ENCODE results near the gene ALPK1. TPM values are rescaled to one million over a fixed set of nuclear protein-coding genes. Genes with fewer than 3 reads are reported as not detected.
A peak's percentile ranks its signal among the peaks of the same experiment; 100 is the strongest.

Gene ALPK1
- total and polyA plus RNA-seq, 2 of the 4 experiments (the other 2 are of a cell fraction) = 3.3 to 7.9 TPM

DNA sequence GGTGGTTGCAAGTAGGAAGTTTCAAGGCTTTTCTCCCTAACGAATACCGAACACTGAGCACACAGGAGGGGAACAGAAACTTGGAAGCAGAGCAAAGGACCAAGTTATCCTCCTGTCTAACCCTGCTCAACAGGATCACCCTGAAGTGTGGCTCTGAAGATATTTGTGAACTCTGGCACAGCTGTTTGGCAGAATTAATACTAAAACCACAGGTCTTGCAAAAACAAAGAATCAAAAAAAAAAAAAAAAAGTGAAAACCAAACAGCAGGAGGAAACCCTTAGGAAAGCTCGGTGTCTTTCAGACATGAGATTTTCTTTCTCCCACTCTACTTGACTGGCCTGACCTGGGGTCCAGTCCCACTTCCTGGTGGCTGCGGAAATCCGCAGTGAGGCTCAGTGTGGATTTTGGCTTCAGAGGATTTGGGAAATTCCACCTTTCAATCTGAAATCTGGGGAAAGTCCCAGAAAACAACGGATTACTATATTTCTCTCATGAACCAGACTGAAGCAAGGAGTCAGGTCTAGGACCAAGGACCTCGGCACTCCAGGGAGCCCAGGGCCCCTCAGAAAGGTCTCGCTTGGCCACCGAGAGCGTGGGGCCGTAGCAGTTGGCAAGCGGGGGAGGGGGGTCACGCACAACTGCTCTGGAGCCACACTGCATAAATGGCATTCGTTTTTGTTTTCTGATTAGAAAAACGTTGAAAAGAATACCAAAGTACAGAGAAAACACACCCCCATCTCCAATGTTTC lies 12.3 kb upstream of the ALPK1 start:
- in situ Hi-C loops (cut with MboI; ENCODE audit: low sequenced_read_pairs) = no loop called here
- peak overlapping the region; percentile 55 for H3K14ac ChIP-seq (replicated peaks; ENCODE audit: low read depth, low read length)
- peak overlapping the region; percentile 56; the same call in 1 of the 2 replicates for H4K5ac ChIP-seq (ENCODE audit: low read depth, low read length)
- H3K36me3 ChIP-seq (ENCODE audit: control insufficient read depth, insufficient read depth, low read length) = no peaks in the 10 kb centered on the region
- peak overlapping the region; percentile 36; the same call in 1 of the 2 replicates for H2BK120ac ChIP-seq (ENCODE audit: low read depth, low read length)
- peak overlapping the region; percentile 30 for H3K27ac ChIP-seq (ENCODE audit: insufficient read depth, low read length)
- TF ChIP-seq, protein P1, sequence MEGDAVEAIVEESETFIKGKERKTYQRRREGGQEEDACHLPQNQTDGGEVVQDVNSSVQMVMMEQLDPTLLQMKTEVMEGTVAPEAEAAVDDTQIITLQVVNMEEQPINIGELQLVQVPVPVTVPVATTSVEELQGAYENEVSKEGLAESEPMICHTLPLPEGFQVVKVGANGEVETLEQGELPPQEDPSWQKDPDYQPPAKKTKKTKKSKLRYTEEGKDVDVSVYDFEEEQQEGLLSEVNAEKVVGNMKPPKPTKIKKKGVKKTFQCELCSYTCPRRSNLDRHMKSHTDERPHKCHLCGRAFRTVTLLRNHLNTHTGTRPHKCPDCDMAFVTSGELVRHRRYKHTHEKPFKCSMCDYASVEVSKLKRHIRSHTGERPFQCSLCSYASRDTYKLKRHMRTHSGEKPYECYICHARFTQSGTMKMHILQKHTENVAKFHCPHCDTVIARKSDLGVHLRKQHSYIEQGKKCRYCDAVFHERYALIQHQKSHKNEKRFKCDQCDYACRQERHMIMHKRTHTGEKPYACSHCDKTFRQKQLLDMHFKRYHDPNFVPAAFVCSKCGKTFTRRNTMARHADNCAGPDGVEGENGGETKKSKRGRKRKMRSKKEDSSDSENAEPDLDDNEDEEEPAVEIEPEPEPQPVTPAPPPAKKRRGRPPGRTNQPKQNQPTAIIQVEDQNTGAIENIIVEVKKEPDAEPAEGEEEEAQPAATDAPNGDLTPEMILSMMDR (conservative IDR thresholded peaks at IDR 0.05; ENCODE audit: low read depth, low read length) = no peak
- TF ChIP-seq POLR2A (IDR thresholded peaks at IDR 0.05; ENCODE audit: low read depth, low read length) (no peak), BHLHE40 (IDR thresholded peaks at IDR 0.05; ENCODE audit: low read depth, low read length) (no peak), RCOR1 (IDR thresholded peaks at IDR 0.05; ENCODE audit: insufficient replicate concordance, low read length) (no peak), CEBPB (IDR thresholded peaks at IDR 0.05; ENCODE audit: low read depth, low read length) (no peak), RFX5 (IDR thresholded peaks at IDR 0.05; ENCODE audit: low read depth, low read length) (no peak)
- H3K23ac ChIP-seq (ENCODE audit: low read depth, low read length) = peak overlapping the region; percentile 84
- H3K9me3 ChIP-seq (ENCODE audit: control insufficient read depth, insufficient read depth, low read length) = no peaks in the 10 kb centered on the region
- ChIA-PET CTCF (no interaction called here), POLR2A (ENCODE audit: unreplicated experiment) (interaction anchor here (0.6 kb wide), 1 partner anchor 12 kb away, joined by 6 read pairs; the partner anchor contains the start of gene ALPK1)
- H2AFZ ChIP-seq (replicated peaks; ENCODE audit: low read length, poor library complexity) = peak overlapping the region; percentile 85
- peak overlapping the region; percentile 19; the same call in 1 of the 2 replicates for H3K56ac ChIP-seq (ENCODE audit: extremely low read depth, insufficient read depth, low read length)
- H3K18ac ChIP-seq (ENCODE audit: low read depth, low read length) = peak overlapping the region; percentile 65; the same call in 1 of the 2 replicates
- no peak overlapping the region for H2BK20ac ChIP-seq (ENCODE audit: low read depth, low read length)
- H2BK15ac ChIP-seq (ENCODE audit: low read depth, low read length) = no peak overlapping the region
- ATAC-seq (ENCODE audit: low read depth) = peak; percentile 25
- peaks cover 2 to 20% of the 10 kb centered on the region in 2 experiments; a peak in 3 of 4 replicates for H3K79me1 ChIP-seq (ENCODE audit: low read depth in 1 of 2, low read length in 2 of 2)
- peak overlapping the region; percentile 94 for H3K4me2 ChIP-seq (ENCODE audit: low read depth, low read length)
- dilution Hi-C loops (cut with HindIII; ENCODE audit: low sequenced_read_pairs, unreplicated experiment) = no loop called here
- peak; percentile 24 for DNase-seq
- peak overlapping the region; percentile 80 for H2AK9ac ChIP-seq (replicated peaks; ENCODE audit: low read depth, low read length, poor library complexity)
- no peaks in the 10 kb centered on the region for H4K20me1 ChIP-seq (ENCODE audit: insufficient read depth, low read length)
- intact Hi-C loops (cut with micrococcal nuclease) = loop anchor here (5.0 kb wide), 1 partner anchor 53 kb away; the partner anchor contains the start of gene AP1AR
- H3K27me3 ChIP-seq (ENCODE audit: control insufficient read depth, insufficient read depth, low read length) = no peaks in the 10 kb centered on the region
- H2BK5ac ChIP-seq (ENCODE audit: low read depth, low read length, poor library complexity, severe bottlenecking) = peak overlapping the region; percentile 49
- no TSS peak for BruUV-seq (replicated peaks)
- peak overlapping the region; percentile 72 for H3K9ac ChIP-seq (ENCODE audit: low read depth, low read length)
- H3K4me3 ChIP-seq (ENCODE audit: insufficient read depth, low read depth, low read length) = peak overlapping the region; percentile 93
- peak overlapping the region; percentile 56 to 97; a peak in 3 of 4 replicates for H4K8ac ChIP-seq (ENCODE audit: low read depth in 2 of 2, low read length in 2 of 2)
- H3K9me1 ChIP-seq (ENCODE audit: insufficient read depth, low read length) = no peaks in the 10 kb centered on the region
- no CpG with 5 or more reads among the region's 15 CpGs for WGBS, 2 experiments (ENCODE audit: extremely low coverage in 2 of 2, insufficient read length in 1 of 2)
- H3K4me1 ChIP-seq (ENCODE audit: control insufficient read depth, insufficient read depth, low read length) = 0 out of 2 replicates have a peak, but pooled peaks cover 3% of the 10 kb centered on the region
- peak overlapping the region; percentile 63 for H4K91ac ChIP-seq (ENCODE audit: insufficient read depth, low read depth, low read length)
- H3K4ac ChIP-seq (ENCODE audit: low read depth, low read length) = peak overlapping the region; percentile 47
- no peak overlapping the region for H2AK5ac ChIP-seq (ENCODE audit: low read depth, low read length)
